GM18867 (cell line): ENCODE data around the gene MRPL54.
"Not testable (repeated sequence)": the region's sequence is repeated elsewhere in the genome, so short reads cannot be mapped to it uniquely, and the experiment has no call there.

Source experiments
- ATAC-seq: cut with Tn5 transposase; IDR thresholded peaks from one replicate; pipeline ENCODE4 v1.9.1; 2021; ENCODE audit warnings: mild to moderate bottlenecking, moderate library complexity; ENCODE audit not compliant: unreplicated experiment

MRPL54 gene

GRCh38 chr19:3808420-3809143, 46.1 kb downstream of the MRPL54 start:
- no peak for ATAC-seq

DNA sequence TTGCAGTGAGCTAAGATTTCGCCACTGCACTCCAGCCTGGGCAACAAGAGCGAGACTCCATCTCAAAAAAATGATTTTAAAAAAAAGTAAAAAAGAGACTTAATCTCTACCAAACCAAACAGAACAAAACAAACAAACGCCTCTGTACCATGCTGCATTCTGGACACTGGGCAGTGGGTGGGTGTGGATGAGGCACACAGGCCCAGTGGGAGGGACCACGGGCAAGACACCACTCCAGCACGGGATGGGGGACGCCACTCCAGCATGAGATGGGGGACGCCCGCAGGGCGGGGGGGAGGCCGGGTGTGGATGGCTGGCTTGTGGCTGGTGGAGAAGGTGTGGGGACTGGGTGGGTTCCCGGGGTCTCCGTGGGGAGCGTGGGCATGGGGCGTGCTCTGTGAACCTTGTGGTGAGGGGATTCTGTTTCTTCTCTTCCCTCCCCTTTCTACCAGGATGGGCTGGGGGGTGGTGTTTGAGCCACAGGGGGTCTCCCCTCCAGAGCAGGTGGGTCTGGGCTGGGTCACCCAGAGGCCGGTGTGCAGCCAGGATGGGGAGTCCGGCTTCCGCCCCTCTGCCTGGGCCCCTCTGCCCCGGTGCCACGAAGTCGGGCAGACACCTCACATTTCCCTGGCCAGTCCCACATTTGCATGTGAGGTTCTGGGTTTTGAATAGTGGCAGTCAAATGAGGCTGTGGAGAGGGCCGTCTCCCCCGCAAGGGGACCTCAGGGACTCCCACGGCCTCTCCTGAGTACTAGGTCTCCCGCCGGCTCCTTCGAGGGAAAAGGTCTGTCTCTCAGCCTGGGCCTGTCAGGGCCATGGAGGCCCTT, 47.6 kb downstream of the MRPL54 start:
- no peak for ATAC-seq

- no peak for ATAC-seq
These were observed 48.4 kb downstream of the MRPL54 start for GRCh38 chr19:3810708-3811355.

DNA sequence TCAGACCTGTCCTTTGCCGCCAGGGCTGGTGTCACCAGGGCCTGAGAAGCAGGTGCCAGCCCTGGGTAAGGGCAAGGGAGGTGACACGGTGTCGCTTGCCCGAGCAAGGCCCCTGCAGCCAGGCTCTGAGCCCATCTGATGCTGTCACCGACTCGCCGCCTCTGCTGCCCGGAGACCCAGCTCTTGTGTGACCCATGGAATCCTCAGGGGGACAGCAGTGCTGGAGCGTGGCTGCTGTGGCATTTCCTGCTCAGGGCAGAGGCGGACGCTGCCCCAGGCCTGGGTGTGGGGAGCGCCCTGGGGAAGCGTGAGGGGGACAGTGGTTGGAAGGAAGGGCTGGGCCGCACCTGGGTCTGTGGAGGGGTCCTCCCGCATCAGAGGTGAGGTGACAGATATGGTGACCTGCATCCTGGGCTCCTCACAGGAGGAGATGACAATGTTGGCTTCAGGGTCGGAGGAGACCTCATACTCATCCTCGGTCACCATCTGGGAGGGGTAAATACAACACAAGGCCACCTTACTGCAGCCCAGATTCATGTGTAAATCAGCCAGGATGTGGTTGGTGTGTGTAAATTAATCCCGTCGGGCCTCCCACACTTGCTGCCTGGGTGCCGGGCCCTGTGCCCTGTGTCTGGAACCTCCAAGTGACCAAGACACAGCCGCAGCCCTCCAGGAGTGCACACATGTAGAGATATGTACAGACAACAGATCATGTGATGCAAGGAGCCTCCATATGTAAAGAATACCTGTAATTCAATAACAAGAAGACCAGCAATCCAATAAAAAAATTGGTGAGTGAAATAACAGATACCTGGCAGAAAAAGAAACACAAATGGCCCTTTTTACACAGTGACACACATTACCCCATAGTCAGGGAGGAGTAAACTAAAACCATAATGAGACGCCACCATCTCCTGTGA, 51.3 kb downstream of the MRPL54 start:
- ATAC-seq = no peak

GRCh38 chr19:3814648-3815047, 52.2 kb downstream of the MRPL54 start:
- ATAC-seq = no peak

- not testable (repeated sequence) for ATAC-seq
These were observed 53.7 kb downstream of the MRPL54 start for GRCh38 chr19:3816148-3816547.

DNA sequence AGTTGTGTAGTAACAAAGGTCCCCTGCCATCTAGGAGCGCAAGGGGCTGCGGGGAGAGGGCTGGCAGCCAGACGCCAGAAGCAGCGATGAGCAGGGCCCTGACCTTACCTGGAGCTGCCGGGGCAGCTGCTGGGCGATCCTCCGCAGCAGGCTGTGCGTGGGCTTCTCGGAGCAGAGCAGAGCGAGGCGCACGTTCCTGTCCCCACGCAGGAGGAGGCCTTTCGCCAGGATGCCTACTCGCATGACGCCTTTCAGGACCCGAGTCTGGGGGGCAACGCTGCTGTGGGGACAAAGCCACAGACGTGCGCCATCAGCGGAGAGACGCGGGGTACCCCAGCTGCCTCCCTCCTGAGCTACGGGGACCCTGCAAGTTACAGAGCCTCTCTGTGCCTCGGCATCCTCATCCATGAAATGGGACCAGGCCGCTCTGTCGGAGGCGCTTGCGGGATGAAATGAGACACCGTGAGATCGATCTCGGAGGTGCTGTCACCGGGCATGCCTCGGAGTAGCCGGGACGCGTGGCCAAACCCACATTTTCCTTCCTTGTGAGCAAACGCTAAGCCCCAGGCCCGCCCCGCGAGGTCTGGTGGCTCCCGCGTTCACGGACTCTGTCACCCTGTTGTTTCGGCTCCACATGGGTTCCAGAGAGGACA, 54.2 kb downstream of the MRPL54 start:
- no peak for ATAC-seq
